ENCODE results near the gene DNAJC18. TPM values are rescaled to one million over a fixed set of nuclear protein-coding genes. Genes with fewer than 3 reads are reported as not detected.

DNAJC18 gene
- total and polyA plus RNA-seq, 2 donors (not counting 1 experiment from before 2014, with no cell fraction given): 2.0 to 13.6 TPM

GRCh38 chr5:139392324-139392677, 47.0 kb downstream of the DNAJC18 start:
- POLR2A ChIA-PET: interaction anchor here (1.4 to 8.4 kb wide), 3 partner anchors 51 to 132 kb away, joined by 6 to 70 read pairs (median 20); partner anchors contain the start of genes MATR3 and PAIP2
- no peak for TF ChIP-seq EZH2 (IDR thresholded peaks at IDR 0.05; ENCODE audit: borderline replicate concordance, insufficient read depth, low read depth, low read length, poor library complexity, severe bottlenecking)
- TF ChIP-seq, protein P1, sequence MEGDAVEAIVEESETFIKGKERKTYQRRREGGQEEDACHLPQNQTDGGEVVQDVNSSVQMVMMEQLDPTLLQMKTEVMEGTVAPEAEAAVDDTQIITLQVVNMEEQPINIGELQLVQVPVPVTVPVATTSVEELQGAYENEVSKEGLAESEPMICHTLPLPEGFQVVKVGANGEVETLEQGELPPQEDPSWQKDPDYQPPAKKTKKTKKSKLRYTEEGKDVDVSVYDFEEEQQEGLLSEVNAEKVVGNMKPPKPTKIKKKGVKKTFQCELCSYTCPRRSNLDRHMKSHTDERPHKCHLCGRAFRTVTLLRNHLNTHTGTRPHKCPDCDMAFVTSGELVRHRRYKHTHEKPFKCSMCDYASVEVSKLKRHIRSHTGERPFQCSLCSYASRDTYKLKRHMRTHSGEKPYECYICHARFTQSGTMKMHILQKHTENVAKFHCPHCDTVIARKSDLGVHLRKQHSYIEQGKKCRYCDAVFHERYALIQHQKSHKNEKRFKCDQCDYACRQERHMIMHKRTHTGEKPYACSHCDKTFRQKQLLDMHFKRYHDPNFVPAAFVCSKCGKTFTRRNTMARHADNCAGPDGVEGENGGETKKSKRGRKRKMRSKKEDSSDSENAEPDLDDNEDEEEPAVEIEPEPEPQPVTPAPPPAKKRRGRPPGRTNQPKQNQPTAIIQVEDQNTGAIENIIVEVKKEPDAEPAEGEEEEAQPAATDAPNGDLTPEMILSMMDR (IDR thresholded peaks at IDR 0.05): no peak
- Mint-ChIP-seq H3K4me3 (peak overlapping the region; percentile 99), H3K4me1 (peaks cover 52% of the 10 kb centered on the region), H3K27me3 (no peaks in the 10 kb centered on the region), H3K27ac (peak overlapping the region; percentile 99), H3K9me3 (ENCODE audit: insufficient read depth) (no peaks in the 10 kb centered on the region)
- DNase-seq (no peak), ATAC-seq (ENCODE audit: low read depth) (peak; percentile 11)
- no peaks in the 10 kb centered on the region for H3K27me3 ChIP-seq (replicated peaks in 1 of 4; ENCODE audit: control extremely low read depth in 1 of 4, control insufficient read depth in 3 of 4, insufficient read depth in 4 of 4, low read length in 3 of 4)
- WGBS (ENCODE audit: insufficient coverage): 3% methylated on average over 36 of the region's 36 CpGs
- peak overlapping the region; percentile 91 for H3K4me2 ChIP-seq (replicated peaks; ENCODE audit: low read depth, low read length, poor library complexity, severe bottlenecking)
- H3K36me3 ChIP-seq (replicated peaks in 1 of 2; ENCODE audit: control extremely low read depth in 1 of 2, control insufficient read depth in 1 of 2, extremely low read depth in 1 of 2, insufficient read depth in 2 of 2, low read length in 1 of 2): no peaks in the 10 kb centered on the region
- peak overlapping the region; percentile 88 for H2AFZ ChIP-seq (ENCODE audit: insufficient read depth, low read depth, low read length, poor library complexity, severe bottlenecking)
- peaks cover 50 to 66% of the 10 kb centered on the region in 2 donors for H3K4me1 ChIP-seq (ENCODE audit: control insufficient read depth in 2 of 2, insufficient read depth in 2 of 2, low read length in 2 of 2)
- intact Hi-C loops (cut with micrococcal nuclease): loop anchor here (1.0 to 5.0 kb wide), 6 partner anchors 46 to 815 kb away; partner anchors contain the start of genes DNAJC18, HSPA9 and PAIP2
- peaks cover 31% of the 10 kb centered on the region for H3K79me2 ChIP-seq (ENCODE audit: control insufficient read depth, insufficient read depth, low read length)
- H3K9me3 ChIP-seq (ENCODE audit: control extremely low read depth in 1 of 3, control insufficient read depth in 2 of 3, insufficient read depth in 1 of 3, low read length in 2 of 3): peaks cover 0 to 4% (median 0%) of the 10 kb centered on the region in 3 donors
- H3K9ac ChIP-seq (ENCODE audit: low read length): peak overlapping the region; percentile 70
- CTCF ChIA-PET: interaction anchor here (0.6 to 3.1 kb wide), 14 partner anchors 11 to 566 kb away, joined by 3 to 16 read pairs (median 4); partner anchors contain the start of genes DNAJC18, MATR3, PAIP2 and SPATA24
- H4K20me1 ChIP-seq (ENCODE audit: control insufficient read depth, insufficient read depth, low read length, poor library complexity, severe bottlenecking): peaks cover 7% of the 10 kb centered on the region
- H3K4me3 ChIP-seq (ENCODE audit: control extremely low read depth in 1 of 5, extremely low read depth in 1 of 5, insufficient read depth in 1 of 5, low read depth in 2 of 5, low read length in 4 of 5): peak overlapping the region in 4 of 5 experiments; percentile 73 to 90 (median 84)
- peak overlapping the region; percentile 86 to 89 for H3K27ac ChIP-seq (ENCODE audit: low read length in 2 of 2)

Data from B cell (primary cell).